Esophagus muscularis mucosa (tissue), 4 donors: ENCODE measurements around the gene BRIX1. TPM values are rescaled to one million over a fixed set of nuclear protein-coding genes. Genes with fewer than 3 reads are reported as not detected.

Experiments used
- DNase-seq: peaks from one replicate; pipeline ENCODE4 v3.0.0-alpha.2; 2017; ENCODE audit errors: extremely low spot score
- H3K27ac ChIP-seq, 4 donors: fragments of 200-600 bp; sonication (generic); replicated peaks in 1 of 4; 1 replicate in 3 of 4; 2 replicates in 1 of 4; pipeline ENCODE4 v1.5.1; 2016 to 2019; ENCODE audit warnings: mild to moderate bottlenecking in 1 of 4
- H3K27me3 ChIP-seq, 4 donors: fragments of 200-600 bp; sonication (generic); one replicate each; pipeline versions ENCODE4 v1.5.1 to v1.6.0; 2016 to 2019
- H3K36me3 ChIP-seq, 4 donors: fragments of 200-600 bp; sonication (generic); one replicate each; pipeline ENCODE4 v1.5.1; 2016 to 2019
- H3K4me1 ChIP-seq, 4 donors: fragments of 200-600 bp; sonication (generic); one replicate each; pipeline ENCODE4 v1.5.1; 2016 to 2019
- H3K4me3 ChIP-seq, 4 donors: fragments of 200-600 bp; sonication (generic); 1 replicate in 2 of 4; 2 replicates in 2 of 4; pipeline ENCODE4 v1.5.1; 2016 to 2019; ENCODE audit warnings: mild to moderate bottlenecking in 4 of 4, moderate library complexity in 1 of 4
- H3K9me3 ChIP-seq, 4 donors: fragments of 200-600 bp; sonication (generic); 1 replicate in 3 of 4; 2 replicates in 1 of 4; pipeline ENCODE4 v1.5.1; 2016 to 2019
- EP300 ChIP-seq: sonication (generic); formaldehyde crosslinking; IDR thresholded peaks from one replicate; pipeline ENCODE4 v1.6.1; 2017; ENCODE audit warnings: antibody characterized with exemption
- POLR2A ChIP-seq: fragments of 450-650 bp; IDR thresholded peaks from one replicate; pipeline ENCODE4 v1.6.1; 2017; ENCODE audit warnings: antibody characterized with exemption, moderate library complexity, mild to moderate bottlenecking, low read depth
- POLR2AphosphoS5 ChIP-seq, 2 donors: sonication (generic); formaldehyde crosslinking; IDR thresholded peaks; one replicate each; pipeline ENCODE4 v1.6.1; 2017; ENCODE audit warnings: antibody characterized with exemption in 2 of 2
- WGBS: methylation state at CpG from one replicate; pipeline ENCODE4 v1.1.5; 2018; 5-methylcytosine and 5-hydroxymethylcytosine counted together
- intact Hi-C: fragments of 100-400 bp; cut with DNase I; formaldehyde crosslinking; loops from one replicate; pipeline ENCODE4 v1.15.1; 2023
- total RNA-seq, 4 donors: library from RNA; depleted of rRNA; stranded (reverse); fragments of >200 nt; gene quantifications; one replicate each; pipeline versions ENCODE4 v1.1.0 to v1.2.1, GENCODE V29; 2016
- TF ChIP-seq, protein P1 (sequence below), 3 experiments: fragments of 200-600 bp in 2 of 3; fragments of 450-650 bp in 1 of 3; sonication (generic) in 2 of 3; IDR thresholded peaks; one replicate each; pipeline ENCODE4 v1.5.1; 2017 to 2019; ENCODE audit warnings: antibody characterized with exemption in 3 of 3, mild to moderate bottlenecking in 2 of 3, moderate library complexity in 1 of 3

BRIX1 gene
- total RNA-seq, 4 donors from 2014 or later = 18.4 to 31.8 (median 19.8) TPM

DNA sequence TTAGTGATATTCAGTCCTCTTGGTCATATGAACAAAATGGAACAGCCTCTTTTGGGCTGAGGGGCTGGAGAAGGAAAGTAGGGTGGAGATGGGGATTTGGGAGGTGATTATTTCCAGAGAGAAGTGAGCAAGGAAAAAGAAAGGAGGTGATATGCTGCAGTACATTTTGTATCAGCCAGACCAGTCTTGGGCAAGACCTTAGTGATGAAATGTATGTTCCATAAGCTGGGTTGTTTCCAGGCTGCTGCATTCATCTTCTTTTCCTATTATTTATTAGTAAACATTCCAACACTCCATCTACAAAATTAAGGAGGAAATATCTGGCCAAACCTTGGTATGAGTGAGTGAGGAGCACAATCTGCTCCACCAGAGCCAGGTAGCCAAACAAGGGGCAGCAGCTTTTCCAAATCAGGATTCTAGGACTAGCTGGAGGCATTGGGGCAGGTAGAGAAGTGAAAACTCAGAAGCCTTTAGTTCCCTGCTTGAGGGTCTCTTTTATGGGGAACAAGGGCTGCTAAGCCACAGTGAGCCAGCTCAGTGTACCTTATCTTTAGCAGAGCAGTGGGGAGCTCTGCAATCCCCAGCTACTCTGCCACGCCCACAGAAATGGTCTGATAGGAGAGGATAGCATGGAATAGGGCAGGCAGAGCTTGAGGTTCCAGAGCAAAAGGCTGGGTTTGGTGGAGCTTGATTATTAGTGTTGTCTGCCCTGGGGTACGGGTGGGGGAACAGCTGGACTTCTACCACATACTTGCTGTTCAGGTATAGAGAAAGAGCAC lies 19.7 kb upstream of the BRIX1 start:
- TF ChIP-seq POLR2A (no peak), POLR2AphosphoS5 (IDR thresholded peaks at IDR 0.05) (no peak), EP300 (no peak)
- TF ChIP-seq, protein P1, sequence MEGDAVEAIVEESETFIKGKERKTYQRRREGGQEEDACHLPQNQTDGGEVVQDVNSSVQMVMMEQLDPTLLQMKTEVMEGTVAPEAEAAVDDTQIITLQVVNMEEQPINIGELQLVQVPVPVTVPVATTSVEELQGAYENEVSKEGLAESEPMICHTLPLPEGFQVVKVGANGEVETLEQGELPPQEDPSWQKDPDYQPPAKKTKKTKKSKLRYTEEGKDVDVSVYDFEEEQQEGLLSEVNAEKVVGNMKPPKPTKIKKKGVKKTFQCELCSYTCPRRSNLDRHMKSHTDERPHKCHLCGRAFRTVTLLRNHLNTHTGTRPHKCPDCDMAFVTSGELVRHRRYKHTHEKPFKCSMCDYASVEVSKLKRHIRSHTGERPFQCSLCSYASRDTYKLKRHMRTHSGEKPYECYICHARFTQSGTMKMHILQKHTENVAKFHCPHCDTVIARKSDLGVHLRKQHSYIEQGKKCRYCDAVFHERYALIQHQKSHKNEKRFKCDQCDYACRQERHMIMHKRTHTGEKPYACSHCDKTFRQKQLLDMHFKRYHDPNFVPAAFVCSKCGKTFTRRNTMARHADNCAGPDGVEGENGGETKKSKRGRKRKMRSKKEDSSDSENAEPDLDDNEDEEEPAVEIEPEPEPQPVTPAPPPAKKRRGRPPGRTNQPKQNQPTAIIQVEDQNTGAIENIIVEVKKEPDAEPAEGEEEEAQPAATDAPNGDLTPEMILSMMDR (IDR thresholded peaks at IDR 0.05) = no peak
- intact Hi-C loops = no loop called here
- no peaks in the 10 kb centered on the region for H3K9me3 ChIP-seq
- peaks cover 0 to 4% (median 0%) of the 10 kb centered on the region in 4 donors for H3K4me1 ChIP-seq
- no peak overlapping the region for H3K27ac ChIP-seq
- peaks cover 0 to 8% (median 0%) of the 10 kb centered on the region in 4 donors for H3K36me3 ChIP-seq
- no peak overlapping the region for H3K4me3 ChIP-seq
- WGBS = 100% methylated on average over 2 of the region's 2 CpGs
- H3K27me3 ChIP-seq = no peaks in the 10 kb centered on the region
- DNase-seq = no peak

DNA sequence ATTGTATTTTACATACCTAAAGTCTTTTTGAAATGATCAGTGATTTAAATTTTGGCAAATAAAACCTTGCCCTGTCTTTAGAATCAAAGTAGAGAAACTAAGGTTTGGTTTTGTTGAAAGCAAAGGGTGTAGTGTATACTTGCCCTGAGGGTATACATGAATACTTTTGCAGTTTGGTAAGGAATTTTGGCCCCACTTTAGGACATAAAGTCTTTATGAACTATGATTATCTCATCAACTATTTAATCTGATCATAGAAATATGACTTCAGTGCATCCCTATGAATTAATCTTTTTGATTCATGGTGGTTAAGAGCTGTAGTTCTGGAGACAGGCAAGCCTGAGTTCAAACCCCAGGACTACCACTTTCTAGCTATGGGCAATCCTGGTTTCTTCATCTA lies 17.9 kb upstream of the BRIX1 start:
- peaks cover 0 to 9% (median 7%) of the 10 kb centered on the region in 4 donors for H3K36me3 ChIP-seq
- no peak for TF ChIP-seq POLR2AphosphoS5 (IDR thresholded peaks at IDR 0.05)
- TF ChIP-seq, protein P1 (IDR thresholded peaks at IDR 0.05) = no peak
- no peak for TF ChIP-seq EP300
- no peak for TF ChIP-seq POLR2A

DNA sequence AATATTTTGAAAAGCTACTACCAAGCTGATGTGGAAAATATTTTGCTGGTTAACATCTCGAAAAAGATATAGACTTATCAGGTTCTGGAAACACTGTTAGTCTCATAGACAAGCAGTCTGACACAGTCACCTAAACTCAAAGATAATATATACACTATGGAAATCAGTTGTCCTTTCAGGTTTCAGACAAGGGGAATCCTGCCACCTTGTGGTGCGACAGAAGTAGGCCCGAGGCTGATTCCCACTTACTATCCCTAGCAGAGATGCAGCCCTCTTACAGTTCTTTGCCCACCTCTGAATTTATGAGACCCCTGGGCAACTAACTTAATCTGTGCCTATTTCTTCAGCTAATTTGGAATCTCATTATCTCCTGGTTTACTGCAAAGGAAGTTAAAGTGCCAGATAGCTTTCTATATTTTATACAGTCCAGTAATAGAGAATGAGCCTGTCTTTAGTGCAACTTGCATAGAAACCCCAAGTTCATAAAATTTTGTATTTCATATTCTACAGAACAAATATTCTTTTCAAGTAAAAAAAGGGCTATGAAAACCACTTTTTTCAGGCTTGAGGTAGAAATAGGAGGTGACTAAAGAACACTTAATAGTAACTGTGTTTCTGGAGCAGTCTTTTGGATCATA lies 17.1 kb upstream of the BRIX1 start:
- H3K27ac ChIP-seq = no peak overlapping the region
- DNase-seq = no peak
- H3K27me3 ChIP-seq = no peaks in the 10 kb centered on the region
- WGBS = 0% methylated on average over 3 of the region's 3 CpGs
- peaks cover 0 to 9% (median 7%) of the 10 kb centered on the region in 4 donors for H3K36me3 ChIP-seq
- H3K9me3 ChIP-seq = no peaks in the 10 kb centered on the region
- intact Hi-C loops = loop anchor here (2.0 kb wide), 1 partner anchor 412 kb away; no protein-coding TSS in a partner anchor
- H3K4me1 ChIP-seq = peaks cover 0 to 4% (median 0%) of the 10 kb centered on the region in 4 donors
- TF ChIP-seq, protein P1 (IDR thresholded peaks at IDR 0.05) = peak; percentile 75 to 88 (median 85)
- TF ChIP-seq POLR2AphosphoS5 (IDR thresholded peaks at IDR 0.05) (no peak), EP300 (no peak), POLR2A (no peak)
- no peak overlapping the region for H3K4me3 ChIP-seq

More for the DNA sequence above, 17.9 kb upstream of the BRIX1 start:
- DNase-seq = no peak
- Histone ChIP-seq H3K4me3 (no peak overlapping the region), H3K27ac (no peak overlapping the region), H3K27me3 (no peaks in the 10 kb centered on the region), H3K4me1 (peaks cover 0 to 4% (median 0%) of the 10 kb centered on the region in 4 donors), H3K9me3 (no peaks in the 10 kb centered on the region)
- intact Hi-C loops = loop anchor here (2.0 kb wide), 1 partner anchor 411 kb away; no protein-coding TSS in a partner anchor

DNA sequence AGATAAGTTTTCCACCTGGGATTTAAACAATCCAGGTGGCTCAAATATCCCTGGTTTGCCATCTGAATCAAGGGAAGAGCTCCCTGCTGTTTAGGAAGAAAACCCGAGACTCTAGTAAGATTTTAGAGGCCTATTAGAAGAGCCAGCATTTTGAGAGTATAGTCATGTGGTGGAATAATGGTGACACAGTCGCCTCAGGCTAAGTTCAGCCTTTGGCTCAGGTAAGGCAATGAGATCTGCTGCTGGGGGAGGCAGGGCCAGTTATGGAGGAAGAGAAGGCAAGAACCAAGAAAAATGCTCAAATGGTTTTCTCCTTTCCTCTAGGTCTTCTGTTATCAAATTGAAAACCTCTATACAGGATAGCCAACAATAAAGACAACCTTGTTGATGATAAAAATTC lies 16.4 kb upstream of the BRIX1 start:
- intact Hi-C loops = loop anchor here (2.0 kb wide), 1 partner anchor 412 kb away; no protein-coding TSS in a partner anchor
- TF ChIP-seq, protein P1 (IDR thresholded peaks at IDR 0.05) = no peak
- TF ChIP-seq POLR2A (no peak), EP300 (no peak), POLR2AphosphoS5 (IDR thresholded peaks at IDR 0.05) (no peak)
- Histone ChIP-seq H3K9me3 (no peaks in the 10 kb centered on the region), H3K4me1 (peaks cover 0 to 4% (median 0%) of the 10 kb centered on the region in 4 donors), H3K36me3 (peaks cover 0 to 10% (median 7%) of the 10 kb centered on the region in 4 donors), H3K4me3 (no peak overlapping the region), H3K27me3 (no peaks in the 10 kb centered on the region), H3K27ac (no peak overlapping the region)
- no peak for DNase-seq
- 91% methylated on average over 2 of the region's 2 CpGs for WGBS
